ENCODE results near the gene SNORC. TPM values are rescaled to one million over a fixed set of nuclear protein-coding genes. Genes with fewer than 3 reads are reported as not detected.

SNORC gene
- total and polyA plus RNA-seq, 2 of the 13 experiments (the other 11 are each of a cell fraction or from before 2014, with no cell fraction given) = 59.1 to 86.1 TPM

DNA sequence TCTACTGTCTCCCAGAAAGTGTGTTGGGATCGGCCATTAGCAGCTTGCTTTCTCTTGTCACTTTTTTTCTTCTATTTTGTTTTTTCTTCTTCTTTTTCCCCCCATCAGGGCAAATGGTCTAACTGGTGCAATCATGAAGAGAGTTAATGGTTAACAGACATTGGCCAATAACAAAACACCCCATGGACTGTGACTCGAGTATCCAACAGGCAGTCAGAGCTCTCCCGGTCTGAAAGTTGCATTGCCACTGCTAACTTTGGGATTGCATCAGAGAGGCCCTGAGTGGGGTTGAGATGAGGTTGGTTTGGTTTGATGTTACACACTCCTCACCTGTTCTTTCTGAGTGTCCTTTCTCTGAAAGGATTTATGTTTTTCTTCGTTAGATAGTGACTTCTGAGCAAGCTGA lies 12.9 kb upstream of the SNORC start (continued):
- TF ChIP-seq, protein P1, sequence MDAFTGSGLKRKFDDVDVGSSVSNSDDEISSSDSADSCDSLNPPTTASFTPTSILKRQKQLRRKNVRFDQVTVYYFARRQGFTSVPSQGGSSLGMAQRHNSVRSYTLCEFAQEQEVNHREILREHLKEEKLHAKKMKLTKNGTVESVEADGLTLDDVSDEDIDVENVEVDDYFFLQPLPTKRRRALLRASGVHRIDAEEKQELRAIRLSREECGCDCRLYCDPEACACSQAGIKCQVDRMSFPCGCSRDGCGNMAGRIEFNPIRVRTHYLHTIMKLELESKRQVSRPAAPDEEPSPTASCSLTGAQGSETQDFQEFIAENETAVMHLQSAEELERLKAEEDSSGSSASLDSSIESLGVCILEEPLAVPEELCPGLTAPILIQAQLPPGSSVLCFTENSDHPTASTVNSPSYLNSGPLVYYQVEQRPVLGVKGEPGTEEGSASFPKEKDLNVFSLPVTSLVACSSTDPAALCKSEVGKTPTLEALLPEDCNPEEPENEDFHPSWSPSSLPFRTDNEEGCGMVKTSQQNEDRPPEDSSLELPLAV (CRISPR knock-in tag; conservative IDR thresholded peaks at IDR 0.05; ENCODE audit: low read depth) = no peak
- no peak for TF ChIP-seq ZBTB2 (CRISPR knock-in tag; IDR thresholded peaks at IDR 0.05; ENCODE audit: low read depth)
- peak; percentile 67; the same call in 1 of the 2 replicates for TF ChIP-seq CHD4 (IDR thresholded peaks at IDR 0.05; ENCODE audit: borderline replicate concordance, low read length)
- TF ChIP-seq STAG1 (CRISPR knock-in tag; IDR thresholded peaks at IDR 0.05) = peak; percentile 29
- peak; percentile 53; the same call in 1 of the 2 replicates for TF ChIP-seq ZFP90 (CRISPR knock-in tag; IDR thresholded peaks at IDR 0.05; ENCODE audit: borderline replicate concordance)
- TF ChIP-seq ZBTB40 (IDR thresholded peaks at IDR 0.05) = no peak
- peak; percentile 36; the same call in 1 of the 2 replicates for TF ChIP-seq ZBTB40 (CRISPR knock-in tag; IDR thresholded peaks at IDR 0.05)
- TF ChIP-seq RFX3 (CRISPR knock-in tag; IDR thresholded peaks at IDR 0.05) = no peak
- TF ChIP-seq ATF1 (CRISPR knock-in tag; IDR thresholded peaks at IDR 0.05) = 0 out of 2 replicates have a peak, but pooled peaks have one; percentile 51
- TF ChIP-seq ZFYVE20 (CRISPR knock-in tag; IDR thresholded peaks at IDR 0.05; ENCODE audit: borderline replicate concordance, low read depth) = no peak
- no peak for TF ChIP-seq ZNF572 (CRISPR knock-in tag; IDR thresholded peaks at IDR 0.05)
- TF ChIP-seq ZNF780A (CRISPR knock-in tag; IDR thresholded peaks at IDR 0.05) = no peak
- TF ChIP-seq ZBTB44 (CRISPR knock-in tag; IDR thresholded peaks at IDR 0.05) = no peak; the same call in 1 of the 2 replicates
- TF ChIP-seq ZNF335 (CRISPR knock-in tag; IDR thresholded peaks at IDR 0.05) = peak; percentile 88; the same call in 1 of the 2 replicates
- TF ChIP-seq AKAP8 (CRISPR knock-in tag; IDR thresholded peaks at IDR 0.05) = no peak; the same call in 1 of the 2 replicates
- TF ChIP-seq ZNF414 (CRISPR knock-in tag; IDR thresholded peaks at IDR 0.05) = peak; percentile 66; the same call in 1 of the 2 replicates
